Upper lobe of right lung (tissue), 1 donor: ENCODE results near the gene RNF13. TPM values are rescaled to one million over a fixed set of nuclear protein-coding genes. Genes with fewer than 3 reads are reported as not detected.

Experiments
- ATAC-seq: fragments of 200-7000 bp; cut with Tn5 transposase; one replicate; pipeline ENCODE4 v1.9.1; 2020; ENCODE audit warnings: mild to moderate bottlenecking, moderate library complexity
- DNase-seq: peaks from one replicate; pipeline ENCODE4 v3.0.0-alpha.2; 2020
- H3K27ac ChIP-seq: fragments of 200-600 bp; one replicate; pipeline ENCODE4 v1.8.0; 2022
- H3K27me3 ChIP-seq: fragments of 200-600 bp; one replicate; pipeline ENCODE4 v1.8.0; 2022; ENCODE audit warnings: mild to moderate bottlenecking
- H3K36me3 ChIP-seq: fragments of 200-600 bp; one replicate; pipeline ENCODE4 v1.8.0; 2022
- H3K4me1 ChIP-seq: fragments of 200-600 bp; one replicate; pipeline ENCODE4 v1.8.0; 2022
- H3K4me3 ChIP-seq: fragments of 200-600 bp; one replicate; pipeline ENCODE4 v1.8.0; 2022; ENCODE audit warnings: mild to moderate bottlenecking
- H3K9me3 ChIP-seq: fragments of 200-600 bp; one replicate; pipeline ENCODE4 v1.8.0; 2022
- intact Hi-C: fragments of 100-400 bp; cut with DNase I; formaldehyde crosslinking; loops from one replicate; pipeline ENCODE4 v1.11.0; 2022
- total RNA-seq: library from RNA; stranded (reverse); fragmentation: NEBNext Ultra II Directional; extraction: Animal tissue kit (Norgen Biotek cat#: 25700); gene quantifications from one replicate; pipeline ENCODE4 v1.2.1, GENCODE V29; 2021
- TF ChIP-seq, protein P1 (sequence below): fragments of 200-600 bp; IDR thresholded peaks from one replicate; pipeline ENCODE4 v1.8.0; 2022; ENCODE audit warnings: antibody characterized with exemption
- donor health status: DM: no; HTN: yes; CAD: no; lungs with severe emphysema.

Gene RNF13
- total RNA-seq, 1 donor from 2014 or later, result 136 TPM

DNA sequence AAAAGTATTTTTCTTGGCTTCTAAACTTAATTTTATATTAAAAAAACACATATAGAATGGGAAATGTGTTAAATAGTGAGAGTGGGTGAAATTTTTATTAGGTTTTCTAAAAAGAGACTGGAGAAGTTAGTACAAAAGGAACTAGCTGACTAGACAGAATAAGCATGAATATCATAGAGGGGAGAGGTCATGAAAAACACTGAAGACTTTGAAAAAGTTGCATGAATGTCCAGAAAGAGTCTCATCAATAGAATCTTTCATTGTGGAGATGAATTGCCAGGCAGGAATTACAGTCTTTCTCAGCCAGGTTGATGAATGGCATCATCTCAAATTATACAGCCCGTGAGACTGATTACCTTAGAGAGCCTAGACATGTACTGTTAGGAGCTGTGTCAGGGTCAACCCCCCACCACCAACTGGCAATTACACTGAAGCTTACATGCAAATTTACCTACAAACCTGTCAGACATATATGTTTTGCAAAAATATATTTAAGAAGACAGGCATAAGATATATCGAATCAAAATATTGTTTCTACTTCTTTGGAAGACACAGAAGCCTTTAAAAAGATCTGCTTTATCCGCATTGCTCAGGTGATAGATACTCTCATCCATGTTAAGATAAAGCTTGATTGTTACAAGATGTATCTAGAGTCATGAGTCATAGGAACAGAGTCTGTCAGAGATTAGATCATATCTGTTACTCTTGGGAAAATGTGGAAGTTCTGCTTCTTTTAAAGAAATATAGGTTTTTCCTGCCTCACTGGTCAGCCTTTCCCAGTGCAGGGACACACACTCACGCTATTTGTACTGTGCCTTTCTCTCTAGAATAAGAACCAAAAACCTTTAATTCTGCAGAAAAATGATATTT, 192.5 kb downstream of the RNF13 start:
- H3K4me3 ChIP-seq, result no peak overlapping the region
- no peak overlapping the region for H3K27ac ChIP-seq
- H3K9me3 ChIP-seq, result no peaks in the 10 kb centered on the region
- TF ChIP-seq, protein P1, sequence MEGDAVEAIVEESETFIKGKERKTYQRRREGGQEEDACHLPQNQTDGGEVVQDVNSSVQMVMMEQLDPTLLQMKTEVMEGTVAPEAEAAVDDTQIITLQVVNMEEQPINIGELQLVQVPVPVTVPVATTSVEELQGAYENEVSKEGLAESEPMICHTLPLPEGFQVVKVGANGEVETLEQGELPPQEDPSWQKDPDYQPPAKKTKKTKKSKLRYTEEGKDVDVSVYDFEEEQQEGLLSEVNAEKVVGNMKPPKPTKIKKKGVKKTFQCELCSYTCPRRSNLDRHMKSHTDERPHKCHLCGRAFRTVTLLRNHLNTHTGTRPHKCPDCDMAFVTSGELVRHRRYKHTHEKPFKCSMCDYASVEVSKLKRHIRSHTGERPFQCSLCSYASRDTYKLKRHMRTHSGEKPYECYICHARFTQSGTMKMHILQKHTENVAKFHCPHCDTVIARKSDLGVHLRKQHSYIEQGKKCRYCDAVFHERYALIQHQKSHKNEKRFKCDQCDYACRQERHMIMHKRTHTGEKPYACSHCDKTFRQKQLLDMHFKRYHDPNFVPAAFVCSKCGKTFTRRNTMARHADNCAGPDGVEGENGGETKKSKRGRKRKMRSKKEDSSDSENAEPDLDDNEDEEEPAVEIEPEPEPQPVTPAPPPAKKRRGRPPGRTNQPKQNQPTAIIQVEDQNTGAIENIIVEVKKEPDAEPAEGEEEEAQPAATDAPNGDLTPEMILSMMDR, result no peak
- H3K36me3 ChIP-seq, result no peaks in the 10 kb centered on the region
- H3K4me1 ChIP-seq, result no peaks in the 10 kb centered on the region
- H3K27me3 ChIP-seq, result no peaks in the 10 kb centered on the region
- DNase-seq, result no peak
- intact Hi-C loops, result no loop called here
- no peak for ATAC-seq

DNA sequence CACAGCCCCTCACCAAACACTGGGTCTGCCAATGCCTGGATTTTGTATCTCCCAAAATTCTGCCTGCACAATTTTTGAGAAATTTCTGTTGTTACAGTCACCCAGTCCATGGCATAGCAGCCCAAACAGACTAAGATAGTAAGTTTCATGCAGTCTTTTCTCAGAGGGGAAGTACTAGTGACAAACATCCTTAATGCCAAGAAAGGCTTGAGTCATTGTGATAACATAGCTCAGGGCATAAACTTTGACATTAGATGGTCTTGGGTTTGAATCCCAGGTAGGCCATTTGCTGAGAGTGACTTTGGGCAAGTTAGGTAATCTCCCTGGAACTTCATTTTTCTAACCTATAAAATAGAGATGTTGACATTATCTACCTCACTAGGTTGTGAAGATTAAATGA, 193.8 kb downstream of the RNF13 start:
- Histone ChIP-seq H3K9me3 (no peaks in the 10 kb centered on the region), H3K27ac (no peak overlapping the region), H3K36me3 (no peaks in the 10 kb centered on the region), H3K4me1 (no peaks in the 10 kb centered on the region), H3K27me3 (no peaks in the 10 kb centered on the region), H3K4me3 (no peak overlapping the region)
- TF ChIP-seq, protein P1, result no peak
- intact Hi-C loops, result no loop called here
- DNase-seq (no peak), ATAC-seq (no peak)

Other genes starting within 250 kb of the RNF13 start
- 87.7 TPM for gene WWTR1, start 155.2 kb upstream of the RNF13 start, total RNA-seq
- gene COMMD2, start 60.7 kb upstream of the RNF13 start, total RNA-seq, result 49.8 TPM
- not detected for gene ANKUB1, start 20.7 kb upstream of the RNF13 start, total RNA-seq
- gene PFN2, start 157.7 kb downstream of the RNF13 start, total RNA-seq, result 28.6 TPM